SK-N-SH (cell line): Measurements from ENCODE around the gene TBC1D3B.

Source experiments
- CHD2 ChIP-seq: fragments of 150-350 bp; IDR thresholded peaks from 2 replicates; pipeline ENCODE4 v1.6.1; 2018; ENCODE audit warnings: low read length; ENCODE audit not compliant: partially characterized antibody
- EP300 ChIP-seq, 2 experiments: IDR thresholded peaks; 2 replicates each; pipeline versions ENCODE4 v1.4.0 to v1.6.1; 2012; ENCODE audit warnings: borderline replicate concordance in 1 of 2, low read depth in 1 of 2, low read length in 1 of 2
- FOXJ3 ChIP-seq: sonication (generic); formaldehyde crosslinking; IDR thresholded peaks from 2 replicates; pipeline ENCODE4 v1.5.1; 2020; ENCODE audit warnings: mild to moderate bottlenecking, missing genetic modification reagents
- FOXM1 ChIP-seq: IDR thresholded peaks from 2 replicates; pipeline ENCODE4 v1.4.0; 2012; ENCODE audit warnings: low read depth, mild to moderate bottlenecking
- GABPA ChIP-seq: IDR thresholded peaks from 2 replicates; pipeline ENCODE4 v1.4.0; 2012; ENCODE audit warnings: low read depth, mild to moderate bottlenecking
- JUND ChIP-seq: IDR thresholded peaks from 2 replicates; pipeline ENCODE4 v1.4.0; 2012
- POLR2AphosphoS5 ChIP-seq: IDR thresholded peaks from 2 replicates; pipeline ENCODE4 v1.6.1; 2012; ENCODE audit warnings: low read depth, low read length
- RAD21 ChIP-seq: IDR thresholded peaks from 2 replicates; pipeline ENCODE4 v1.6.1; 2012; ENCODE audit warnings: mild to moderate bottlenecking, low read length
- TAF1 ChIP-seq: IDR thresholded peaks from 2 replicates; pipeline ENCODE4 v1.6.1; 2012; ENCODE audit warnings: low read depth, mild to moderate bottlenecking, low read length, moderate library complexity, borderline replicate concordance
- YY1 ChIP-seq: IDR thresholded peaks from 2 replicates; pipeline ENCODE4 v1.4.0; 2012; ENCODE audit warnings: low read depth, mild to moderate bottlenecking
- TF ChIP-seq, protein P1 (sequence below): IDR thresholded peaks from 2 replicates; pipeline ENCODE4 v1.4.0; 2012; ENCODE audit warnings: low read depth
- TF ChIP-seq, protein P2 (sequence below): fragments of 200-600 bp; sonication (generic); IDR thresholded peaks from 2 replicates; pipeline ENCODE4 v1.6.1; 2017; ENCODE audit warnings: antibody characterized with exemption, mild to moderate bottlenecking, moderate library complexity
- TF ChIP-seq, protein P3 (sequence below): IDR thresholded peaks from 2 replicates; pipeline ENCODE4; 2012
- TF ChIP-seq, protein P4 (sequence below): IDR thresholded peaks from 2 replicates; pipeline ENCODE4 v1.4.0; 2012; ENCODE audit warnings: low read depth, borderline replicate concordance

DNA sequence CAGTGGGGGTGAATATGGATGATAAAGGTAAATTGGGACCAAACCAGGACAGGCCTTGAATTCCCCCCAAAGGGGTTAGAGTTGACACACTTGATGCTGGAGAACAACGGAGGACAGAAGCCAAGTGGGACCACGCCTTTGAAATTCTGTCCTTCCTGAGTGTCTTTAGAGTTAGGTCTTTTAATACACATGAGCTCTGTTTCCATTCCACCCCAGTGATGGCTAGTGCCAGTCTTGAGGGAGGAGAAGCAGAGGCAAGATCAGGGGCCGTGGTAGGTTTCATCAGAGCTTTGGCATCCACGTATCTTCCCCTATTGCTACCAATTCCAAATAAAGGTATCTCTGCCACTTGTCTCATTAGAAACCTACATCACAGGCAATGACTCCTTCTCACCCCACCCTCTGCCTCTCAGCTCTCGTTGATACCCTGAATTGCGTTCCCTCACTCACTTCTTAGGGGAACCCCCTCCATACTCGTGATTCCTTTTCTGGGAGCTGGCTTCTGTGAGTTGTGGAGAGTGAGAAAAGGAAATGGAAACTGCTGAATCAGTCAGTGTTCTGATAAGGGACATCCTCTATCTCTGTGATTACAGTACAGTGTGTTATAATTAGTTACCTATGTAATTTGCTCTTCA is 22.5 kb upstream of the TBC1D3B start:
- TF ChIP-seq, protein P1, sequence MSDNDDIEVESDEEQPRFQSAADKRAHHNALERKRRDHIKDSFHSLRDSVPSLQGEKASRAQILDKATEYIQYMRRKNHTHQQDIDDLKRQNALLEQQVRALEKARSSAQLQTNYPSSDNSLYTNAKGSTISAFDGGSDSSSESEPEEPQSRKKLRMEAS: no peak
- TF ChIP-seq JUND: no peak
- TF ChIP-seq, protein P2, sequence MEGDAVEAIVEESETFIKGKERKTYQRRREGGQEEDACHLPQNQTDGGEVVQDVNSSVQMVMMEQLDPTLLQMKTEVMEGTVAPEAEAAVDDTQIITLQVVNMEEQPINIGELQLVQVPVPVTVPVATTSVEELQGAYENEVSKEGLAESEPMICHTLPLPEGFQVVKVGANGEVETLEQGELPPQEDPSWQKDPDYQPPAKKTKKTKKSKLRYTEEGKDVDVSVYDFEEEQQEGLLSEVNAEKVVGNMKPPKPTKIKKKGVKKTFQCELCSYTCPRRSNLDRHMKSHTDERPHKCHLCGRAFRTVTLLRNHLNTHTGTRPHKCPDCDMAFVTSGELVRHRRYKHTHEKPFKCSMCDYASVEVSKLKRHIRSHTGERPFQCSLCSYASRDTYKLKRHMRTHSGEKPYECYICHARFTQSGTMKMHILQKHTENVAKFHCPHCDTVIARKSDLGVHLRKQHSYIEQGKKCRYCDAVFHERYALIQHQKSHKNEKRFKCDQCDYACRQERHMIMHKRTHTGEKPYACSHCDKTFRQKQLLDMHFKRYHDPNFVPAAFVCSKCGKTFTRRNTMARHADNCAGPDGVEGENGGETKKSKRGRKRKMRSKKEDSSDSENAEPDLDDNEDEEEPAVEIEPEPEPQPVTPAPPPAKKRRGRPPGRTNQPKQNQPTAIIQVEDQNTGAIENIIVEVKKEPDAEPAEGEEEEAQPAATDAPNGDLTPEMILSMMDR: no peak
- TF ChIP-seq YY1: no peak
- TF ChIP-seq, protein P3, sequence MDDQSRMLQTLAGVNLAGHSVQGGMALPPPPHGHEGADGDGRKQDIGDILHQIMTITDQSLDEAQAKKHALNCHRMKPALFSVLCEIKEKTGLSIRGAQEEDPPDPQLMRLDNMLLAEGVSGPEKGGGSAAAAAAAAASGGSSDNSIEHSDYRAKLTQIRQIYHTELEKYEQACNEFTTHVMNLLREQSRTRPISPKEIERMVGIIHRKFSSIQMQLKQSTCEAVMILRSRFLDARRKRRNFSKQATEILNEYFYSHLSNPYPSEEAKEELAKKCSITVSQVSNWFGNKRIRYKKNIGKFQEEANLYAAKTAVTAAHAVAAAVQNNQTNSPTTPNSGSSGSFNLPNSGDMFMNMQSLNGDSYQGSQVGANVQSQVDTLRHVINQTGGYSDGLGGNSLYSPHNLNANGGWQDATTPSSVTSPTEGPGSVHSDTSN: no peak
- TF ChIP-seq EP300 (IDR thresholded peaks at IDR 0.05; ENCODE audit: borderline replicate concordance in 1 of 2, low read depth in 1 of 2, low read length in 1 of 2): no peak
- no peak for TF ChIP-seq POLR2AphosphoS5
- no peak for TF ChIP-seq CHD2
- TF ChIP-seq GABPA: no peak
- TF ChIP-seq, protein P4, sequence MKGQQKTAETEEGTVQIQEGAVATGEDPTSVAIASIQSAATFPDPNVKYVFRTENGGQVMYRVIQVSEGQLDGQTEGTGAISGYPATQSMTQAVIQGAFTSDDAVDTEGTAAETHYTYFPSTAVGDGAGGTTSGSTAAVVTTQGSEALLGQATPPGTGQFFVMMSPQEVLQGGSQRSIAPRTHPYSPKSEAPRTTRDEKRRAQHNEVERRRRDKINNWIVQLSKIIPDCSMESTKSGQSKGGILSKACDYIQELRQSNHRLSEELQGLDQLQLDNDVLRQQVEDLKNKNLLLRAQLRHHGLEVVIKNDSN: no peak
- no peak for TF ChIP-seq RAD21
- TF ChIP-seq FOXJ3 (CRISPR knock-in tag): no peak
- TF ChIP-seq FOXM1: no peak
- TF ChIP-seq TAF1: no peak
